K562 (cell line): ENCODE measurements around the gene CAPN7. TPM values are rescaled to one million over a fixed set of nuclear protein-coding genes. Genes with fewer than 3 reads are reported as not detected.

Experiments used
- ATAC-seq: fragments of 200-7000 bp; cut with Tn5 transposase; 3 replicates; pipeline ENCODE4 v1.9.1; 2020; ENCODE audit warnings: moderate library complexity
- BruUV-seq: library from RNA; stranded (reverse); fragments of 400-500 nt; replicated peaks from 2 replicates; lab custom pipeline; 2021; lab: Mats Ljungman, UMichigan
- CTCF ChIA-PET: fragments of 300-600 bp; formaldehyde crosslinking; extraction: SDS; loops from one replicate; lab custom pipeline; 2021; ENCODE audit warnings: low intra/inter-chr PET ratio; lab: Yijun Ruan, JAX
- POLR2A ChIA-PET: fragments of 300-600, 350-650 bp; sonication (Branson Sonifier 250); formaldehyde crosslinking; extraction: SDS; loops from one replicate; lab custom pipeline; 2021; ENCODE audit warnings: antibody characterized with exemption, inconsistent platforms; lab: Yijun Ruan, JAX
- DNase-seq, 4 experiments: peaks; one replicate each; pipeline versions ENCODE4 v3.0.0 to v3.0.0-alpha.2; 2011 to 2018; ENCODE audit warnings: low spot score in 3 of 4, mixed read lengths in 3 of 4; ENCODE audit errors: extremely low read depth in 1 of 4
- FAIRE-seq: peaks from 2 replicates; lab custom pipeline; 2011; peaks lifted over from hg19 to GRCh38; lab: Jason Lieb, UNC
- H2AFZ ChIP-seq: 2 replicates; pipeline ENCODE4 v1.6.0; 2011; ENCODE audit warnings: low read depth, low read length, control low read depth, inconsistent platforms
- H3K27ac ChIP-seq: fragments of 200-600 bp; 3 replicates; pipeline ENCODE4 v1.8.0; 2011; ENCODE audit warnings: low read depth, mild to moderate bottlenecking, control low read depth, inconsistent platforms, low read length, moderate library complexity, mixed read lengths; ENCODE audit errors: extremely low read depth
- H3K27me3 ChIP-seq, 2 experiments: fragments of 300-600 bp in 1 of 2; 2 replicates in 1 of 2; 3 replicates in 1 of 2; pipeline versions ENCODE4 v1.6.0 to v1.8.0; 2011; ENCODE audit warnings: inconsistent platforms in 2 of 2, low read length in 2 of 2, mild to moderate bottlenecking in 1 of 2, mixed read lengths in 1 of 2, moderate library complexity in 1 of 2; ENCODE audit not compliant: control insufficient read depth in 2 of 2, insufficient read depth in 2 of 2
- H3K36me3 ChIP-seq: fragments of 300-600 bp; 3 replicates; pipeline ENCODE4 v1.8.0; 2011; ENCODE audit warnings: mild to moderate bottlenecking, low read length, inconsistent platforms; ENCODE audit not compliant: control insufficient read depth, insufficient read depth
- H3K4me1 ChIP-seq, 2 experiments: fragments of 200-600 bp in 1 of 2; replicated peaks in 1 of 2; 2 replicates in 1 of 2; 3 replicates in 1 of 2; pipeline versions ENCODE4 v1.5.1 to v1.8.0; 2011; ENCODE audit warnings: inconsistent platforms in 2 of 2, low read length in 2 of 2, mild to moderate bottlenecking in 1 of 2, mixed read lengths in 1 of 2, moderate library complexity in 1 of 2; ENCODE audit not compliant: control insufficient read depth in 2 of 2, insufficient read depth in 2 of 2
- H3K4me2 ChIP-seq: 2 replicates; pipeline ENCODE4 v1.6.1; 2011; ENCODE audit warnings: low read length, control low read depth, inconsistent platforms, mixed read lengths; ENCODE audit not compliant: insufficient read depth
- H3K4me3 ChIP-seq: fragments of 200-600 bp; sonication (generic), shearing (Covaris generic); 2 replicates; pipeline ENCODE4 v1.5.1; 2016; ENCODE audit warnings: control low read depth, inconsistent platforms
- H3K79me2 ChIP-seq: fragments of 200-600 bp; 3 replicates; pipeline ENCODE4 v1.8.0; 2011; ENCODE audit warnings: low read length, inconsistent platforms; ENCODE audit not compliant: control insufficient read depth, insufficient read depth
- H3K9ac ChIP-seq, 2 experiments: 2 replicates each; pipeline versions ENCODE4 v1.6.0 to v1.6.1; 2011; ENCODE audit warnings: low read depth in 2 of 2, low read length in 2 of 2, control low read depth in 1 of 2, inconsistent platforms in 1 of 2, mild to moderate bottlenecking in 1 of 2, mixed read lengths in 1 of 2; ENCODE audit not compliant: insufficient read depth in 1 of 2
- H3K9me1 ChIP-seq: one replicate; pipeline ENCODE4 v1.6.0; 2011; ENCODE audit warnings: inconsistent platforms, mild to moderate bottlenecking, low read length, moderate library complexity; ENCODE audit not compliant: control insufficient read depth, insufficient read depth
- H3K9me3 ChIP-seq: replicated peaks from 2 replicates; pipeline ENCODE4 v1.5.1; 2011; ENCODE audit warnings: low read depth, low read length, inconsistent platforms; ENCODE audit not compliant: control insufficient read depth, insufficient read depth
- H4K20me1 ChIP-seq: replicated peaks from 2 replicates; pipeline ENCODE4 v1.6.1; 2011; ENCODE audit warnings: low read length, inconsistent platforms, mixed read lengths; ENCODE audit not compliant: control insufficient read depth, insufficient read depth
- EZH2 ChIP-seq: IDR thresholded peaks from 2 replicates; pipeline ENCODE4 v1.6.1; 2012; ENCODE audit warnings: low read depth, mild to moderate bottlenecking, inconsistent platforms, low read length, borderline replicate concordance
- JUN ChIP-seq, 2 experiments: sonication (generic) in 1 of 2; formaldehyde crosslinking in 1 of 2; IDR thresholded peaks; 2 replicates each; pipeline versions ENCODE4 v1.6.1 to v1.8.0; 2012 to 2022; ENCODE audit warnings: borderline replicate concordance in 2 of 2, mild to moderate bottlenecking in 2 of 2, improper control_type of control experiment in 1 of 2, low read depth in 1 of 2, low read length in 1 of 2, missing genetic modification reagents in 1 of 2
- NFE2 ChIP-seq: IDR thresholded peaks from 2 replicates; pipeline ENCODE4 v1.6.1; 2014; ENCODE audit warnings: antibody characterized with exemption, low read depth
- PTTG1 ChIP-seq: fragments of 450-650 bp; IDR thresholded peaks from 2 replicates; pipeline ENCODE4 v1.6.1; 2016; ENCODE audit warnings: low read depth, mild to moderate bottlenecking, missing genetic modification characterization, missing compliant biosample characterization
- SP1 ChIP-seq: sonication (generic); formaldehyde crosslinking; IDR thresholded peaks from 2 replicates; pipeline ENCODE4 v1.8.1; 2022; ENCODE audit warnings: mild to moderate bottlenecking, missing genetic modification reagents
- U2AF1 ChIP-seq: fragments of 200-400 bp; formaldehyde crosslinking; optimal IDR thresholded peaks from 2 replicates; pipeline ENCODE3; 2017; ENCODE audit warnings: mild to moderate bottlenecking, low read depth, low read length, moderate library complexity
- ZNF589 ChIP-seq: fragments of 200-800 bp; sonication (Bioruptor generic); IDR thresholded peaks from 2 replicates; pipeline ENCODE4 v1.6.1; 2016; ENCODE audit warnings: low read depth, missing genetic modification characterization, missing compliant biosample characterization
- WGBS: fragments of 100-300 bp; shearing (Covaris generic); methylation state at CpG from one replicate; pipeline ENCODE4 v1.1.6; 2016; ENCODE audit warnings: low coverage, mixed read lengths; ENCODE audit not compliant: insufficient coverage; ENCODE audit errors: missing lambda C conversion rate; 5-methylcytosine and 5-hydroxymethylcytosine counted together
- in situ Hi-C: fragments of 300-500 bp; cut with MboI; formaldehyde crosslinking; loops from 4 replicates; pipeline ENCODE4 v1.15.0; 2018; ENCODE audit warnings: inconsistent platforms, mixed read lengths
- intact Hi-C: fragments of 100-400 bp; cut with micrococcal nuclease; formaldehyde crosslinking; loops from 2 replicates; pipeline ENCODE4 v1.14.2; 2022
- polyA plus RNA-seq, 8 experiments: library from polyadenylated mRNA; depleted of rRNA in 4 of 8; stranded (reverse) in 5 of 8; unstranded in 3 of 8; fragments of >200 nt; fragmentation: Nextera tagmentation in 2 of 8; fragmentation: Illumina TruSeq in 1 of 8; extraction: Ambion mirVana in 2 of 8; extraction: Trizol in 1 of 8; gene quantifications; 2 replicates each; pipeline versions ENCODE4 v1.2.1 to v1.2.3, GENCODE V29; 2011 to 2014; ENCODE audit warnings: inconsistent platforms in 1 of 8, missing spikeins in 1 of 8
- total RNA-seq, 7 experiments: library from RNA; depleted of rRNA in 6 of 7; stranded (reverse); fragments of >200 nt in 6 of 7; fragmentation: Illumina TruSeq in 2 of 7; extraction: Trizol in 2 of 7; gene quantifications; 2 replicates each; pipeline versions ENCODE4 v1.2.1 to v1.2.3, GENCODE V29; 2011 to 2021; ENCODE audit warnings: low replicate concordance in 1 of 7

Gene CAPN7
- total and polyA plus RNA-seq, 9 of the 15 experiments (the other 6 are each of a cell fraction or from before 2014, with no cell fraction given): 6.5 to 42.7 (median 32.7) TPM

DNA sequence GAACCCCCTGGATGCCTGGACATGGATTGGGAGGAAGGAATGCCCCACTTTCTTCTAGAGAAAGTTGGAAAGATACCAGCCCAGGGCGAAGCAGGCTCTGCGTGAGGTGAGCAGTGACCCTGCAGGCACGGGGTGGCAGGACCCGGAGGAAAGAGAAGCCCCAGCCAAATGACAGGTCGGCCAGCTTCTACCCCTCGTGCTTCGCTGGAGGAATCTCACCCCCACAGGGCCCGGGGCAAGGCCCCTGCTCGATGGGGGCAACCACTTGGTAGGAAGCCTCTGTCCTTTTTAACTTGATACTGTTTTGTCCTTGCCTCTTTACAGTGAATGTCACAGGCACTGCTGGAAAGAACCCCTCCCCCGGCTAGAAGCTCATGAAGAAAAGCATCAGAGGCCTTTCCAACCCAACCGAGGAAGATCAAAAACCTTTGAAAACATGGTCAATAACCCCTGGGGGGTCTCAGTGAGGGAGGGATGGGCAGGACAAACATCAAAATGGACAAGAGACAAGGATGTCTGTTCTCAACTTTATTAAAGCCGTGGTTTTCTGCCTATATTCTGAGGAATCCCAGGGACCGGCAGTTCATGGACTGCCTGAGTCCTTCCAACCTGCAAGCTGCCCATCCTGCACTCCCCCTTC lies 71.9 kb downstream of the CAPN7 start:
- TF ChIP-seq ZNF589 (no peak), SP1 (CRISPR knock-in tag) (no peak), JUN (IDR thresholded peaks at IDR 0.05; ENCODE audit: borderline replicate concordance, low read depth, low read length) (no peak), JUN (CRISPR knock-in tag; IDR thresholded peaks at IDR 0.05; ENCODE audit: borderline replicate concordance) (no peak), U2AF1 (no peak), EZH2 (no peak), NFE2 (no peak), PTTG1 (no peak)
- Histone ChIP-seq H2AFZ (no peak overlapping the region), H3K9ac (peak overlapping the region in 1 of 2 experiments; percentile 76; a peak in 1 of 4 replicates), H3K4me2 (no peak overlapping the region), H3K9me1 (no peaks in the 10 kb centered on the region), H3K9me3 (no peaks in the 10 kb centered on the region), H3K79me2 (peaks cover 3% of the 10 kb centered on the region; the same call in 1 of the 3 replicates), H3K4me1 (peaks cover 12 to 14% of the 10 kb centered on the region in 2 experiments), H4K20me1 (no peaks in the 10 kb centered on the region), H3K27me3 (no peaks in the 10 kb centered on the region), H3K27ac (no peak overlapping the region), H3K4me3 (no peak overlapping the region), H3K36me3 (no peaks in the 10 kb centered on the region; the same call in 2 of the 3 replicates)
- in situ Hi-C loops (no loop called here), intact Hi-C loops (no loop called here)
- FAIRE-seq: no peak
- WGBS: 62% methylated on average over 13 of the region's 13 CpGs
- BruUV-seq: no TSS peak
- CTCF ChIA-PET: interaction anchor here (0.7 kb wide), 1 partner anchor 100 kb away, joined by 3 read pairs; no protein-coding TSS in a partner anchor
- DNase-seq: no peak
- POLR2A ChIA-PET: interaction anchor here (1.3 to 1.5 kb wide), 2 partner anchors 21 to 28 kb away, joined by 3 to 4 read pairs; no protein-coding TSS in a partner anchor
- ATAC-seq: no peak
